CD8-positive, alpha-beta memory T cell (primary cell): Measurements from ENCODE around the gene OR6S1. TPM values are rescaled to one million over a fixed set of nuclear protein-coding genes. Genes with fewer than 3 reads are reported as not detected.
A peak's percentile ranks its signal among the peaks of the same experiment; 100 is the strongest.

Source experiments
- CTCF ChIA-PET: fragments of 350-600 bp; sonication (Branson Sonifier 250); formaldehyde crosslinking; loops from one replicate; lab custom pipeline; 2021; ENCODE audit warnings: antibody characterized with exemption; lab: Charles Lee
- POLR2A ChIA-PET: fragments of 350-600 bp; sonication (Branson Sonifier 250); formaldehyde crosslinking; loops from one replicate; lab custom pipeline; 2021; ENCODE audit warnings: antibody characterized with exemption; lab: Charles Lee
- DNase-seq, 5 donors: peaks; one replicate each; pipeline versions ENCODE4 v3.0.0 to v3.0.0-alpha.2; 2020 to 2022; ENCODE audit warnings: mixed read lengths in 1 of 5
- H3K27ac ChIP-seq: one replicate; pipeline ENCODE4 v1.7.0; 2013; ENCODE audit warnings: low read depth, mild to moderate bottlenecking, low read length, moderate library complexity
- H3K27me3 ChIP-seq: 2 replicates; pipeline ENCODE4 v1.7.0; 2013; ENCODE audit warnings: low read length, mild to moderate bottlenecking; ENCODE audit not compliant: insufficient read depth, poor library complexity, severe bottlenecking
- H3K36me3 ChIP-seq: 2 replicates; pipeline ENCODE4 v1.7.0; 2013; ENCODE audit warnings: mild to moderate bottlenecking, low read length, moderate library complexity; ENCODE audit not compliant: insufficient read depth
- H3K4me1 ChIP-seq: 2 replicates; pipeline ENCODE4 v1.7.0; 2013; ENCODE audit warnings: mild to moderate bottlenecking, low read length, moderate library complexity; ENCODE audit not compliant: insufficient read depth
- H3K4me3 ChIP-seq: 2 replicates; pipeline ENCODE4 v1.7.0; 2013; ENCODE audit warnings: mild to moderate bottlenecking, low read length
- H3K9me3 ChIP-seq: 2 replicates; pipeline ENCODE4 v1.7.0; 2013; ENCODE audit warnings: mild to moderate bottlenecking, low read length
- H3K27ac Mint-ChIP-seq, 8 donors: one replicate each; pipeline ENCODE4 v1.8.0; 2020 to 2021; ENCODE audit warnings: mixed read lengths in 8 of 8, mild to moderate bottlenecking in 6 of 8, inconsistent platforms in 3 of 8, moderate library complexity in 3 of 8
- H3K27me3 Mint-ChIP-seq, 2 donors: one replicate each; pipeline ENCODE4 v1.8.0; 2020 to 2021; ENCODE audit warnings: mixed read lengths in 2 of 2, mild to moderate bottlenecking in 1 of 2, moderate library complexity in 1 of 2
- H3K36me3 Mint-ChIP-seq, 3 donors: one replicate each; pipeline ENCODE4 v1.8.0; 2020 to 2021; ENCODE audit warnings: mixed read lengths in 3 of 3, inconsistent platforms in 1 of 3, mild to moderate bottlenecking in 1 of 3
- H3K4me1 Mint-ChIP-seq, 3 donors: one replicate each; pipeline ENCODE4 v1.8.0; 2020 to 2021; ENCODE audit warnings: mixed read lengths in 3 of 3, inconsistent platforms in 1 of 3, mild to moderate bottlenecking in 1 of 3
- H3K4me3 Mint-ChIP-seq, 7 donors: one replicate each; pipeline ENCODE4 v1.8.0; 2020 to 2021; ENCODE audit warnings: mixed read lengths in 7 of 7, mild to moderate bottlenecking in 6 of 7, moderate library complexity in 4 of 7, inconsistent platforms in 2 of 7
- H3K9me3 Mint-ChIP-seq, 5 donors: one replicate each; pipeline ENCODE4 v1.8.0; 2020 to 2022; ENCODE audit warnings: mixed read lengths in 5 of 5, mild to moderate bottlenecking in 3 of 5, moderate library complexity in 2 of 5, inconsistent platforms in 1 of 5
- polyA plus RNA-seq: library from polyadenylated mRNA; unstranded; fragments of 300-500 nt; fragmentation: Illumina TruSeq; gene quantifications from one replicate; pipeline ENCODE4 v1.2.3, GENCODE V29; 2021
- total RNA-seq, 2 experiments: library from RNA; stranded (reverse); gene quantifications; one replicate each; pipeline ENCODE4 v1.2.3, GENCODE V29; 2021

Gene OR6S1
- total RNA-seq (not detected), polyA plus RNA-seq (not detected)

GRCh38 chr14:20641591-20641990 is at the start of gene OR6S1:
Gene OR6S1, minus strand, starts transcription at chr14:20641691. Its CDS starts 0 bp downstream, at chr14:20641691.
- Histone ChIP-seq H3K27ac (no peak within 1 kb of the TSS), H3K4me1 (no peaks in the 10 kb centered on the region), H3K4me3 (no peak within 1 kb of the TSS), H3K27me3 (peaks cover 15% of the 10 kb centered on the region), H3K9me3 (no peaks in the 10 kb centered on the region), H3K36me3 (no peaks in the 10 kb centered on the region)
- Mint-ChIP-seq H3K27ac (no peak within 1 kb of the TSS), H3K27me3 (peaks cover 4 to 37% of the 10 kb centered on the region in 2 donors), H3K4me3 (no peak within 1 kb of the TSS), H3K9me3 (no peaks in the 10 kb centered on the region), H3K4me1 (no peaks in the 10 kb centered on the region), H3K36me3 (peaks cover 0 to 2% (median 0%) of the 10 kb centered on the region in 3 donors)
- no peak for DNase-seq
- POLR2A ChIA-PET = no interaction called here
- CTCF ChIA-PET = no interaction called here

- Histone ChIP-seq H3K27me3 (no peaks in the 10 kb centered on the region), H3K4me3 (no peak overlapping the region), H3K4me1 (no peaks in the 10 kb centered on the region), H3K27ac (no peak overlapping the region), H3K9me3 (no peaks in the 10 kb centered on the region), H3K36me3 (no peaks in the 10 kb centered on the region)
- Mint-ChIP-seq H3K4me1 (peaks cover 4 to 6% (median 5%) of the 10 kb centered on the region in 3 donors), H3K27me3 (peaks cover 7 to 8% of the 10 kb centered on the region in 2 donors), H3K27ac (peak overlapping the region in 1 of 8 donors; percentile 12), H3K4me3 (peak overlapping the region in 1 of 7 donors; percentile 7), H3K36me3 (no peaks in the 10 kb centered on the region), H3K9me3 (no peaks in the 10 kb centered on the region)
- DNase-seq = peak in 4 of 5 donors; percentile 18 to 65 (median 54)
- ChIA-PET CTCF (interaction anchor here (0.7 to 5.0 kb wide), 22 partner anchors 10 to 365 kb away, joined by 3 to 76 read pairs (median 4); no protein-coding TSS in a partner anchor), POLR2A (interaction anchor here (0.7 to 1.1 kb wide), 2 partner anchors 29 to 78 kb away, joined by 3 read pairs; no protein-coding TSS in a partner anchor)
Observed at GRCh38 chr14:20690848-20691640, 49.6 kb upstream of the OR6S1 start.

DNA sequence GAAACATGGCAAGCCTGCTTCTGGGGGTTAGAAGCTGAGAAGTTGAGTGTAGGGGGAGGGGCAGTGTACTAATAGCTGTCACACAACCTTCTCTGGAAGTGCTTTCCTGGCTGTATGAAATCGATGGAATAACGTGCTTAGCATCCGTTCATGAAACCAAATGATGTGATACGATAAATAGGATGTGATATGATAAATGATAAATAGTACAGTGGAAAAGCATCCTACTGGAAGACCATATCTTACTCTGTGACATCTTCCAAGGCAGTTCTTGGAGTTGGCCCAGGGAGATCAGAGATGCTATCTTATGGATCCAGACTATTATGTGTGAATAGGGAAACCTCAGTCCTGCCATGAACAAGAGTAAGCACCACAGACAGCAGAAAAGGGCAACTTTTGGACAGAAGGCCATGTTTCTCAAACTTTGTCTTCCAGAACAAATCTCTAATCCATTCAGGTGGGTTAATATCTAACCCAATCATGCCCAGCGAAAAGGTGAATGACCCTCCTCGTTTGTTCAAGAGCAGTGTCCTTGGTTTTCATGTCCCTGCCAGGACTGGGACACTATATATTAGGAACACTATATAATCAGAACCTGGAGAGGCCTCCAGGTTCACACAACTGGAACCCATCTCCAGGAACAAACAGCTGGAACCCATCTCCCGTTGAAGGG is 46.8 kb upstream of the OR6S1 start, which contains the start of gene ANG:
TSS of gene ANG (plus strand) at position 598 of the 673 bp plus-strand sequence. CDS start 4,801 bp downstream, outside the sequence.
- no peaks in the 10 kb centered on the region for H3K27me3 ChIP-seq
- Mint-ChIP-seq H3K4me3 (no peak within 1 kb of the TSS), H3K9me3 (no peaks in the 10 kb centered on the region), H3K4me1 (peaks cover 10 to 16% (median 15%) of the 10 kb centered on the region in 3 donors), H3K27me3 (peaks cover 5 to 7% of the 10 kb centered on the region in 2 donors), H3K36me3 (no peaks in the 10 kb centered on the region), H3K27ac (peak within 1 kb of the TSS in 1 of 8 donors; percentile 5)
- H3K4me1 ChIP-seq = peaks cover 6% of the 10 kb centered on the region
- H3K9me3 ChIP-seq = no peaks in the 10 kb centered on the region
- no peak within 1 kb of the TSS for H3K4me3 ChIP-seq
- DNase-seq = no peak
- no peak within 1 kb of the TSS for H3K27ac ChIP-seq
- ChIA-PET POLR2A (no interaction called here), CTCF (interaction anchor here (0.7 to 1.4 kb wide), 4 partner anchors 25 to 283 kb away, joined by 3 read pairs; no protein-coding TSS in a partner anchor)
- no peaks in the 10 kb centered on the region for H3K36me3 ChIP-seq

GRCh38 chr14:20687362-20688166 is 46.1 kb upstream of the OR6S1 start:
- no peak for DNase-seq
- H3K27ac ChIP-seq = no peak overlapping the region
- POLR2A ChIA-PET = no interaction called here

DNA sequence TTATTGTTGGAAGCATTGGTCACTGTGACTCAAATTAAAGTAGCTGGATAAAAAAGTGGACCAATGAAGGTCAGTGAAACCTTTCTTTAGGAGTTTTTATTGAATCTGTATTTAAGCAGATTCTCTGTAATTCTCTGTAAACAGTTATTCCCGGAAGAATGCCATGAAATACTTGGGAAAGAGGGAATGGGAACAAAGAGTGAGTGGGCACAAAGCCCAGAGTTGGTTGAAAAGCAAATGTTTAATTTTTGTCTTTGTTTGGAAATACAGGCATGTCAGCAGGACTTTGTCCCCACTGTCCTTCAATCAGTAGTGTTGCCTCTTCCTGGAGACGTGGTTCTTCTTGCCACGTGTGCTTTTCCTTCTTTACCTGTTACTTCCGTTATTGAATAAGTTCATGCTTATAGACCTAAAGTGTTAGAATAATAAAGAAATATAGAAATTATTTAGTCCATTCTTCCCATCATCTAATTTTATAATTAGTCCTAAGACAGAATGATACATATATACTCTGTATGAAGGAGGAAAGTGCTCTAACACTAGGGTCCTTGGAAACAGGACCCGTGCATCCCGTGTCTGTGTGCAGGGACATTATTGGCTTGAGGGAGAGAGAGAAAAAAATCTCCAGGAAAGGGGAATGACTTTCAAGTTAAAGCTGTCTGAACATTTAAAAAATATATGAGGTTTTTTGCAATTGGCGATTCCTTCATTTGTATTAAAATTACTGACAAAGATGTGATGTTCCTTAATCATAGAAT is 45.1 kb upstream of the OR6S1 start:
- DNase-seq = no peak
- no peaks in the 10 kb centered on the region for H3K9me3 Mint-ChIP-seq
- ChIA-PET POLR2A (interaction anchor here (0.5 kb wide), 1 partner anchor 344 kb away, joined by 8 read pairs; no protein-coding TSS in a partner anchor), CTCF (interaction anchor here (1.1 to 2.7 kb wide), 3 partner anchors 23 to 343 kb away, joined by 3 to 9 read pairs (median 3); partner anchors contain the start of gene PARP2)
- H3K27me3 Mint-ChIP-seq = no peaks in the 10 kb centered on the region
- no peaks in the 10 kb centered on the region for H3K36me3 ChIP-seq
- H3K4me3 ChIP-seq = no peak overlapping the region
- peak overlapping the region in 1 of 8 donors; percentile 24 for H3K27ac Mint-ChIP-seq
- peaks cover 10 to 16% (median 15%) of the 10 kb centered on the region in 3 donors for H3K4me1 Mint-ChIP-seq
- no peak overlapping the region for H3K27ac ChIP-seq
- H3K36me3 Mint-ChIP-seq = peaks cover 0 to 4% (median 0%) of the 10 kb centered on the region in 3 donors
- no peaks in the 10 kb centered on the region for H3K27me3 ChIP-seq
- peaks cover 6% of the 10 kb centered on the region for H3K4me1 ChIP-seq
- H3K9me3 ChIP-seq = no peaks in the 10 kb centered on the region
- H3K4me3 Mint-ChIP-seq = peak overlapping the region in 1 of 7 donors; percentile 9

More at GRCh38 chr14:20687362-20688166, 46.1 kb upstream of the OR6S1 start:
- Mint-ChIP-seq H3K9me3 (no peaks in the 10 kb centered on the region), H3K27ac (peak overlapping the region in 1 of 8 donors; percentile 24), H3K27me3 (peaks cover 3% of the 10 kb centered on the region in 2 donors), H3K36me3 (no peaks in the 10 kb centered on the region), H3K4me1 (peaks cover 10 to 16% (median 15%) of the 10 kb centered on the region in 3 donors), H3K4me3 (peak overlapping the region in 1 of 7 donors; percentile 3)
- no peaks in the 10 kb centered on the region for H3K36me3 ChIP-seq
- no peaks in the 10 kb centered on the region for H3K27me3 ChIP-seq
- no peak overlapping the region for H3K4me3 ChIP-seq
- H3K4me1 ChIP-seq = peaks cover 6% of the 10 kb centered on the region
- H3K9me3 ChIP-seq = no peaks in the 10 kb centered on the region
- CTCF ChIA-PET = interaction anchor here (0.7 to 1.2 kb wide), 3 partner anchors 24 to 284 kb away, joined by 3 read pairs; no protein-coding TSS in a partner anchor

- no peak overlapping the region for H3K27ac ChIP-seq
- H3K9me3 ChIP-seq = no peaks in the 10 kb centered on the region
Observed at GRCh38 chr14:20684662-20685456, 43.4 kb upstream of the OR6S1 start.

More at GRCh38 chr14:20684662-20685456, 43.4 kb upstream of the OR6S1 start:
- no peaks in the 10 kb centered on the region for H3K9me3 Mint-ChIP-seq
- H3K4me1 Mint-ChIP-seq = peaks cover 6 to 10% (median 9%) of the 10 kb centered on the region in 3 donors
- H3K27ac Mint-ChIP-seq = peak overlapping the region in 5 of 8 donors; percentile 30 to 93 (median 55)
- Histone ChIP-seq H3K4me1 (peaks cover 22% of the 10 kb centered on the region), H3K27me3 (no peaks in the 10 kb centered on the region), H3K4me3 (peak overlapping the region; percentile 97), H3K36me3 (no peaks in the 10 kb centered on the region)
- CTCF ChIA-PET = interaction anchor here (1.1 to 2.7 kb wide), 5 partner anchors 22 to 342 kb away, joined by 4 to 10 read pairs (median 7); partner anchors contain the start of gene PARP2
- no peak overlapping the region for H3K4me3 Mint-ChIP-seq
- H3K27me3 Mint-ChIP-seq = peaks cover 0 to 4% of the 10 kb centered on the region in 2 donors
- no peak for DNase-seq
- peaks cover 0 to 5% (median 0%) of the 10 kb centered on the region in 3 donors for H3K36me3 Mint-ChIP-seq
- POLR2A ChIA-PET = interaction anchor here (0.7 to 4.4 kb wide), 3 partner anchors 72 to 75 kb away, joined by 3 to 31 read pairs (median 3); no protein-coding TSS in a partner anchor
